SK-N-SH (cell line): ENCODE results near the gene TNFAIP1. TPM values are rescaled to one million over a fixed set of nuclear protein-coding genes. Genes with fewer than 3 reads are reported as not detected.

Experiments
- CTCF ChIA-PET: fragments of 300-600, 350-600 bp; formaldehyde crosslinking; extraction: SDS; loops from one replicate; lab custom pipeline; 2021; lab: Yijun Ruan, JAX
- POLR2A ChIA-PET: fragments of 350-600 bp; sonication (Branson Sonifier 250); formaldehyde crosslinking; extraction: SDS; loops from one replicate; lab custom pipeline; 2020; ENCODE audit warnings: antibody characterized with exemption, inconsistent platforms; lab: Yijun Ruan, JAX
- DNase-seq: peaks from one replicate; pipeline ENCODE4 v3.0.0; 2012
- H2AFZ ChIP-seq: fragments of 200-600 bp; sonication (generic); 2 replicates; pipeline ENCODE4 v1.8.1; 2016; ENCODE audit warnings: antibody characterized with exemption, mild to moderate bottlenecking, low read depth
- H3F3A ChIP-seq: fragments of 200-600 bp; sonication (generic); replicated peaks from 2 replicates; pipeline ENCODE3; 2016; ENCODE audit warnings: antibody characterized with exemption, mild to moderate bottlenecking; ENCODE audit not compliant: insufficient read depth
- H3K27ac ChIP-seq, 2 experiments: fragments of 200-500 bp in 1 of 2; fragments of 200-600 bp in 1 of 2; sonication (Bioruptor generic) in 1 of 2; sonication (generic), shearing (Covaris generic) in 1 of 2; 2 replicates each; pipeline versions ENCODE4 v1.5.1 to v1.6.1; 2014 to 2016; ENCODE audit warnings: low read depth in 2 of 2, inconsistent platforms in 1 of 2, low read length in 1 of 2, mild to moderate bottlenecking in 1 of 2, mixed read lengths in 1 of 2
- H3K27me3 ChIP-seq: fragments of 200-600 bp; sonication (generic), shearing (Covaris generic); 2 replicates; pipeline ENCODE4 v1.6.1; 2016; ENCODE audit warnings: mixed run types; ENCODE audit not compliant: insufficient read depth
- H3K36me3 ChIP-seq, 2 experiments: fragments of 200-500 bp in 1 of 2; fragments of 200-600 bp in 1 of 2; sonication (Bioruptor generic) in 1 of 2; sonication (generic) in 1 of 2; replicated peaks in 1 of 2; 2 replicates each; pipeline versions ENCODE3 to v1.5.1; 2014 to 2016; ENCODE audit warnings: low read length in 1 of 2, mild to moderate bottlenecking in 1 of 2; ENCODE audit not compliant: insufficient read depth in 2 of 2, control insufficient read depth in 1 of 2
- H3K4me1 ChIP-seq, 2 experiments: fragments of 200-500 bp in 1 of 2; fragments of 200-600 bp in 1 of 2; sonication (Bioruptor generic) in 1 of 2; sonication (generic), shearing (Covaris generic) in 1 of 2; 2 replicates each; pipeline versions ENCODE4 v1.5.1 to v1.6.1; 2014 to 2016; ENCODE audit warnings: low read depth in 1 of 2, low read length in 1 of 2, mixed run types in 1 of 2; ENCODE audit not compliant: insufficient read depth in 2 of 2, control insufficient read depth in 1 of 2
- H3K4me2 ChIP-seq: fragments of 200-600 bp; sonication (generic), shearing (Covaris generic); 2 replicates; pipeline ENCODE4 v1.6.1; 2017; ENCODE audit warnings: mixed run types
- H3K4me3 ChIP-seq, 2 experiments: fragments of 200-500 bp in 1 of 2; fragments of 200-600 bp in 1 of 2; sonication (Bioruptor generic) in 1 of 2; sonication (generic), shearing (Covaris generic) in 1 of 2; 2 replicates each; pipeline versions ENCODE4 v1.5.1 to v1.8.1; 2014 to 2016; ENCODE audit warnings: low read depth in 2 of 2, inconsistent platforms in 1 of 2, low read length in 1 of 2, mild to moderate bottlenecking in 1 of 2, mixed read lengths in 1 of 2, moderate library complexity in 1 of 2
- H3K79me2 ChIP-seq: fragments of 200-600 bp; sonication (generic); 2 replicates; pipeline ENCODE4 v1.8.1; 2017; ENCODE audit warnings: mild to moderate bottlenecking; ENCODE audit not compliant: insufficient read depth
- H3K9ac ChIP-seq: fragments of 200-600 bp; sonication (generic); 2 replicates; pipeline ENCODE4 v1.6.1; 2017; ENCODE audit warnings: mixed run types
- H3K9me2 ChIP-seq: fragments of 200-600 bp; sonication (generic); 2 replicates; pipeline ENCODE4 v1.6.1; 2017; ENCODE audit warnings: mixed run types
- H3K9me3 ChIP-seq: fragments of 200-600 bp; sonication (generic); 2 replicates; pipeline ENCODE4 v1.6.1; 2017; ENCODE audit warnings: mixed run types, mild to moderate bottlenecking, moderate library complexity
- H4K20me1 ChIP-seq: fragments of 200-600 bp; sonication (generic); 2 replicates; pipeline ENCODE4 v1.6.1; 2017; ENCODE audit warnings: mild to moderate bottlenecking, mixed run types; ENCODE audit not compliant: insufficient read depth
- CTCF ChIP-seq: fragments of 200-600 bp; sonication (generic); IDR thresholded peaks from 2 replicates; pipeline ENCODE4 v1.6.1; 2017; ENCODE audit warnings: antibody characterized with exemption, mild to moderate bottlenecking, moderate library complexity
- EZH2phosphoT487 ChIP-seq: fragments of 200-600 bp; sonication (generic); IDR thresholded peaks from 2 replicates; pipeline ENCODE4 v1.6.1; 2017; ENCODE audit warnings: low read depth, mixed run types, mild to moderate bottlenecking, antibody characterized with exemption, moderate library complexity, borderline replicate concordance
- GATA2 ChIP-seq: sonication (generic); formaldehyde crosslinking; IDR thresholded peaks from 2 replicates; pipeline ENCODE4 v1.5.0; 2020; ENCODE audit warnings: mild to moderate bottlenecking, missing genetic modification reagents
- MEF2A ChIP-seq: IDR thresholded peaks from 2 replicates; pipeline ENCODE4 v1.4.0; 2012; ENCODE audit warnings: low read depth, borderline replicate concordance
- NRF1 ChIP-seq: IDR thresholded peaks from 2 replicates; pipeline ENCODE4 v1.6.1; 2012; ENCODE audit warnings: low read depth, mild to moderate bottlenecking, low read length
- POLR2AphosphoS5 ChIP-seq: IDR thresholded peaks from 2 replicates; pipeline ENCODE4 v1.6.1; 2012; ENCODE audit warnings: low read depth, low read length
- RFX5 ChIP-seq: IDR thresholded peaks from 2 replicates; pipeline ENCODE4 v1.6.1; 2012; ENCODE audit warnings: mild to moderate bottlenecking, improper control_type of control experiment, low read length
- SIN3A ChIP-seq: IDR thresholded peaks from 2 replicates; pipeline ENCODE4 v1.6.1; 2012; ENCODE audit warnings: low read depth, mild to moderate bottlenecking, low read length, moderate library complexity, borderline replicate concordance
- SMC3 ChIP-seq: IDR thresholded peaks from 2 replicates; pipeline ENCODE4 v1.6.1; 2012; ENCODE audit warnings: low read depth, low read length, improper control_type of control experiment
- TEAD4 ChIP-seq: IDR thresholded peaks from 2 replicates; pipeline ENCODE4 v1.4.0; 2012; ENCODE audit warnings: mild to moderate bottlenecking, borderline replicate concordance; ENCODE audit not compliant: insufficient read depth
- YY1 ChIP-seq: IDR thresholded peaks from 2 replicates; pipeline ENCODE4 v1.4.0; 2012; ENCODE audit warnings: low read depth, mild to moderate bottlenecking
- ZBTB33 ChIP-seq: IDR thresholded peaks from 2 replicates; pipeline ENCODE4 v1.4.0; 2012; ENCODE audit warnings: low read depth, borderline replicate concordance
- WGBS: methylation state at CpG from one replicate; pipeline ENCODE4 v1.1.6; 2017; ENCODE audit warnings: low lambda C conversion rate; 5-methylcytosine and 5-hydroxymethylcytosine counted together
- polyA plus RNA-seq, 3 experiments: library from polyadenylated mRNA; depleted of rRNA; stranded (reverse); fragments of >200 nt; gene quantifications; 2 replicates each; pipeline ENCODE4 v1.2.3, GENCODE V29; 2012
- TF ChIP-seq, protein P1 (sequence below): fragments of 150-350 bp; IDR thresholded peaks from 2 replicates; pipeline ENCODE4 v1.6.1; 2017; ENCODE audit warnings: antibody characterized with exemption, low read length, low read depth, borderline replicate concordance
- TF ChIP-seq, protein P2 (sequence below): IDR thresholded peaks from 2 replicates; pipeline ENCODE4 v1.4.0; 2012; ENCODE audit warnings: low read depth, borderline replicate concordance

TNFAIP1 gene
- polyA plus RNA-seq, 1 of the 3 experiments (the other 2 are of a cell fraction) = 52.0 TPM

GRCh38 chr17:28390141-28390540, 54.6 kb downstream of the TNFAIP1 start:
- H3K9me3 ChIP-seq = no peaks in the 10 kb centered on the region
- H3F3A ChIP-seq = peaks cover 4% of the 10 kb centered on the region
- ChIA-PET CTCF (no interaction called here), POLR2A (no interaction called here)
- H3K79me2 ChIP-seq = no peaks in the 10 kb centered on the region
- peaks cover 31 to 51% of the 10 kb centered on the region in 2 experiments for H3K36me3 ChIP-seq
- no peaks in the 10 kb centered on the region for H4K20me1 ChIP-seq
- H3K4me1 ChIP-seq = no peaks in the 10 kb centered on the region
- H3K9me2 ChIP-seq = no peaks in the 10 kb centered on the region
- no peak overlapping the region for H3K9ac ChIP-seq
- no peak overlapping the region for H3K4me3 ChIP-seq
- H3K27ac ChIP-seq = no peak overlapping the region
- H2AFZ ChIP-seq = no peak overlapping the region
- TF ChIP-seq, protein P1, sequence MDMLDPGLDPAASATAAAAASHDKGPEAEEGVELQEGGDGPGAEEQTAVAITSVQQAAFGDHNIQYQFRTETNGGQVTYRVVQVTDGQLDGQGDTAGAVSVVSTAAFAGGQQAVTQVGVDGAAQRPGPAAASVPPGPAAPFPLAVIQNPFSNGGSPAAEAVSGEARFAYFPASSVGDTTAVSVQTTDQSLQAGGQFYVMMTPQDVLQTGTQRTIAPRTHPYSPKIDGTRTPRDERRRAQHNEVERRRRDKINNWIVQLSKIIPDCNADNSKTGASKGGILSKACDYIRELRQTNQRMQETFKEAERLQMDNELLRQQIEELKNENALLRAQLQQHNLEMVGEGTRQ = no peak
- no peak for TF ChIP-seq RFX5
- no peak for TF ChIP-seq MEF2A
- no peak for TF ChIP-seq TEAD4
- TF ChIP-seq GATA2 (CRISPR knock-in tag) = no peak
- TF ChIP-seq NRF1 = no peak
- no peak for TF ChIP-seq POLR2AphosphoS5
- TF ChIP-seq SIN3A = no peak
- TF ChIP-seq, protein P2, sequence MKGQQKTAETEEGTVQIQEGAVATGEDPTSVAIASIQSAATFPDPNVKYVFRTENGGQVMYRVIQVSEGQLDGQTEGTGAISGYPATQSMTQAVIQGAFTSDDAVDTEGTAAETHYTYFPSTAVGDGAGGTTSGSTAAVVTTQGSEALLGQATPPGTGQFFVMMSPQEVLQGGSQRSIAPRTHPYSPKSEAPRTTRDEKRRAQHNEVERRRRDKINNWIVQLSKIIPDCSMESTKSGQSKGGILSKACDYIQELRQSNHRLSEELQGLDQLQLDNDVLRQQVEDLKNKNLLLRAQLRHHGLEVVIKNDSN = no peak
- no peak for TF ChIP-seq YY1
- TF ChIP-seq ZBTB33 = no peak
- TF ChIP-seq SMC3 = no peak
- no peak for TF ChIP-seq EZH2phosphoT487
- no peak for TF ChIP-seq CTCF
- H3K4me2 ChIP-seq = no peak overlapping the region
- WGBS = 100% methylated on average over 1 of the region's 1 CpG
- no peaks in the 10 kb centered on the region for H3K27me3 ChIP-seq
- no peak for DNase-seq
